KG1 (cell line): ENCODE measurements around the gene COPZ1.
"Not testable (repeated sequence)": the region's sequence is repeated elsewhere in the genome, so short reads cannot be mapped to it uniquely, and the experiment has no call there.

Experiments used
- DNase-seq: peaks from one replicate; lab custom pipeline; 2025; lab: John Stamatoyannopoulos, UW

COPZ1 gene, protein sequence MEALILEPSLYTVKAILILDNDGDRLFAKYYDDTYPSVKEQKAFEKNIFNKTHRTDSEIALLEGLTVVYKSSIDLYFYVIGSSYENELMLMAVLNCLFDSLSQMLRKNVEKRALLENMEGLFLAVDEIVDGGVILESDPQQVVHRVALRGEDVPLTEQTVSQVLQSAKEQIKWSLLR

DNA sequence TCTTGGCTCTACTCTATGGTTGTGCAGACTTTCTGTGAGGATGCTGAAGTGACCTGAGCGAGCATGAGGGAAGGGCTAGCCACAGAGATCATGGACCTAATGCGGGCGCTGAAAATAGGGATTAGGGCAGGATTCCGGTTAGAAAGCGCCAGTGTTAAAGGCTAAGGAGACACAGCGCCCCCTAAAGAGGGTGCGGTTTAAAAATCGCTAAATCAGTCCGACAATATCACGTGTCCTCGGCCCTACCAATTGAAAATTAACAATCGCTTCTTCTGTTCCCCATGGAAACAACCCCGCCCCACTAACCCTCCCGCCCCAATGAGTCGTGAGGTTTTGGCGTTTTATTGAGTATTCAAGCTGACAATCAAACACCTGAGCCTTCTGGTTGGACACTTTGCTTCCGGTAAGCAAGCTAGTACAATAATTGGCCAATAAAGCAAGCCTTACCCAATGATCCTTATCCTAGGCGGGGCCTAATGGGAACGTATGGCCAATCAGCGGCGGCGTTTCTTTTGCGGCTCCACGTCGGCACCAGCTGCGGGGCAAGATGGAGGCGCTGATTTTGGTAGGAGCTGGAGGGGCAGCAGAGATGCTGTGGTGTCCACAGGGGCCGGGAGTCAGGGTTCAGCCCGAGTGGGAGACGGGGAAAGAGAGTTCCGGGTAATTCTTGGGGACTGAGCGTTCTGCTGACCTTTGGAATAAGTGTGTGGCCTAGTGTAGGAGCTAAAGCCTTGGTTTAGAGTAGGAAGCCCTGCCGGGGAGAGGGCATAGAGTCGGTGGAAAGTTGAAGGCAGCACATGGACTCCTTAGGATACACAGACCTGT, at the start of gene COPZ1:
TSS of gene COPZ1 (plus strand) at position 515 of the 825 bp plus-strand sequence. CDS start at position 548, 33 bp downstream.
- DNase-seq: peak; percentile 81

- DNase-seq: no peak
Observed at GRCh38 chr12:54276368-54276767, 48.6 kb upstream of the COPZ1 start.

GRCh38 chr12:54277823-54278276, 47.1 kb upstream of the COPZ1 start:
- DNase-seq: no peak

- DNase-seq: no peak
Observed at GRCh38 chr12:54279227-54279631, 45.7 kb upstream of the COPZ1 start.

DNA sequence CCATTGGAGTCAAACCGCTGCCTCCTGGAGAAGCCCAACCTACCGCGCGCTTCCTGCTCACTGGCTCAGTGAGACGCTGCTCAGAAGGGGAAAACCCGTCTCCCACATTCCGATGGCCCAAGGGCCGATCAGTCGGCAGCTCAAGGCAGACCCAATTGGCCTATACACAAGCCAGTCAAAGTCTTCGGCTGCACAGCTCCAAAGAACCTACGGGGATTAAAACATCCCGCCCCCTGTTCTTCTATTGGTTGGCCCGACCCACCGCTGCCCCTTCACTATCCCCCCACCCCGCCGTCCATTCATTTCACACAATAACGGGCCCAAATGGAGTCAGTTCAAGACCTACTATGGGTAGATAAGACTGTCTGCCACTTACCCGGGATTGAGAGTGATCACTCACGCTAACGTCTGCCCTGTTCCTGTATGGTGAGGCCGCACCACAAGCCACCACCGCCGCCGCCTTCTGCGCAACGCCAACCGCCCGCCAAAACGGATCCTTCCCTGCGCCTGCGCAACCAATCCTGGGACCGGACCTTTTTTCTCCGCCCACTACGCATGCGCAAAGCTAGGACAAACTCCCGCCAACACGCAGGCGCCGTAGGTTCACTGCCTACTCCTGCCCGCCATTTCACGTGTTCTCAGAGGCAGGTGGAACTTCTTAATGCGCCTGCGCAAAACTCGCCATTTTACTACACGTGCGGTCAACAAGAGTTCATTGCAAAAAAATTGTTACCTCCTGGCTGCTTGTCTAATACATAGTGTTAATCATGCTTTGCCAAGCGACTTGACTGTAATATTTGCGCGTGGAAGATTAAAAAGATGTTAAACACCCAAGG, 45.1 kb upstream of the COPZ1 start, which contains the start of gene CBX5:
TSS of gene CBX5 (minus strand) at position 491 of the 836 bp plus-strand sequence. CDS start 22,472 bp downstream, outside the sequence.
- peak; percentile 96 for DNase-seq

- DNase-seq: peak; percentile 96
Observed at GRCh38 chr12:54280468-54281260, 44.3 kb upstream of the COPZ1 start, which contains the start of gene HNRNPA1. Gene HNRNPA1, plus strand, starts transcription at chr12:54280726. Its CDS starts 82 bp downstream, at chr12:54280808.

DNA sequence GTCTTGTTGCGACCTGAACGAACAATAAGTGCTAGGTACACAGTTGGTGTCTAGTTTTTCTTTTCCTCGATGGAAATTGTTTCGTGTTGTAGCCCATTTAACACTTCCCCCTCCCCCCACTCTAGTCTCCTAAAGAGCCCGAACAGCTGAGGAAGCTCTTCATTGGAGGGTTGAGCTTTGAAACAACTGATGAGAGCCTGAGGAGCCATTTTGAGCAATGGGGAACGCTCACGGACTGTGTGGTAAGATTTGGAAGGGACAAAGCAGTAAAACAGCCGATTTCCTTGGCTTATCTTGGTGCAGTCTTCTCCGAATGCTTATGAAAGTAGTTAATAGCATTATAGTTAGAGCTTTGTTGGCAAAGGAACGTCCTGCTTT, 43.7 kb upstream of the COPZ1 start:
- not testable (repeated sequence) for DNase-seq

GRCh38 chr12:54281694-54282093, 43.2 kb upstream of the COPZ1 start:
- not testable (repeated sequence) for DNase-seq

- DNase-seq: no peak
Observed at GRCh38 chr12:54282949-54283593, 41.9 kb upstream of the COPZ1 start.

GRCh38 chr12:54284070-54284780, 40.7 kb upstream of the COPZ1 start:
- not testable (repeated sequence) for DNase-seq

DNA sequence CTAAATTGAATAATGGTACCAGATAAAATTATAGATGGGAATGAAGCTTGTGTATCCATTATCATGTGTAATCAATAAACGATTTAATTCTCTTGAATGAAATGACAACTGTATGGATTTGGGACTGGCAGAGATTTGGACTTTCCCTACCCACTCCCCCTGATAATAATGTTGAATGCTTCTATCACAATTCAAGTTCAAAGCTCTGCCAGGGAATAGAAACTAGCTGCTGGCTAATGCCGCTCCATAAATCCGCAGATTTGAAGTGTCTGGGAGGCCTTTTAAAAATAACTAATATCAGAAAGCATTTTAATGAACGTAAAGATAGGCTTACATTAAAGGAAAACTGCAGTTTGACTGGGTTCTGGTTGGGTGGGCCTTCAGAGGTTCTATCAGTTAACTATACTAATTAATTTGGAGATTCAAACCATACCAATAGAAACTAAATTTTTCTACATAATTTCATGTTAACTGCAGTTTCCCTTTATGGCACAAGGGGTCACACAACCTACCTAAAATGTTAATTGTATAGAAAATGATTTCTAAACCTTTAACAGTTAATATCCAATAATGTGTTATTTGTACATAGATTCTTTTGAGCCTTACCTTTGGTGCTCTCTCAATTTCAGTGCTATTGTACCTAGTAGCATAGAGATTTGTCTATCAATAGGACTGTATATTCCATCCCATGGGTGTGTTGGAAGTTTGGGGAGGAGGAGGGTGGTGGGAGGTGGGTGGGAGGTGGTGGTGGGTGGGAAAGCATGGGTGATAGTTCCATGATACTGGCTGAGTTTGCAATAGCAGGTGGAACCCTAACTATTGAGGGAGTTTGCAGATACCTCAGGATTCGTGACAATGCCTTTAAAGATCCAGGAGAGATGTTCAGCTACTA, 39.5 kb upstream of the COPZ1 start:
- DNase-seq: no peak

- no peak for DNase-seq
Observed at GRCh38 chr12:54286042-54287030, 38.6 kb upstream of the COPZ1 start.

DNA sequence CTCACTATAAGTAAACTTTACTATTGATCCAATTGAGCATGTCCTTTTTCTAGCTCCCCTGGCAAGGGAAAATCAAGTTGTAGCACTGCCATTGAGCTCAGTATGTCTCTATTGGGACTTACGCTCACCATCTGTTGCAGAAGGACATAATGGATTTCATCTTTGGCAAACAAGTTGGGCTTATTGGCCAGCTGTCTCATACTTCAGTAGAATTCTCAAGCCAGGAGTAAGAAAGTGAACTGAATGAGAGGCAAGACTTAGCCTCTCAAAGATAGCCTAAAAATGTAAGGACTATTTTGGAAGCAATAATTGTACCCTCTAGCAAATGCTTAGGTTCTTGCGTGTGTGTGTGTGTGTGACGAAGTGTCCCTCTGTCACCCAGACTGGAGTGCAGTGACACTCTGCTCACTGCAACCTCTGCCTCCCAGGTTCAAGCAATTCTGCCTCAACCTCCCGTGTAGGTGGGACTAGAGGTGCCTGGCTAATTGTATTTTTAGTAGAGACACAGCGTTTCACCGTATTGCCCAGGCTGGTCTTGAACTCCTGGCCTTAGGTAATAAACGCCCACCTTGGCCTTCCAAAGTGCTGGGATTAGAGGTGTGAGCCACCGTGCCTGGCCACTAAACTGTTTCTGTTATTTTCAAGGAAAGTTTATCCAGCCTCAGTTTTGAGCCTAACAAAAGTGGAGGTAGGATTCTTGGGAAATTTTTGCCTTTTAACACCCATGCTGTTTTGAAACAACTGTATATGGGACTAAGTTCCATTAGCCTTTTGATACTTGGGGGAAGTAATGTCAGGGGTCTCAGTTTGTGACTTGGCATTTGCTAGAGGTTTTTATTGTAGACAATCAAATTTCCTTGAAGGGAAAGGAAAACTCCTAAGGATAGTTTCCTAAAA, 37.4 kb upstream of the COPZ1 start:
- DNase-seq: no peak

DNA sequence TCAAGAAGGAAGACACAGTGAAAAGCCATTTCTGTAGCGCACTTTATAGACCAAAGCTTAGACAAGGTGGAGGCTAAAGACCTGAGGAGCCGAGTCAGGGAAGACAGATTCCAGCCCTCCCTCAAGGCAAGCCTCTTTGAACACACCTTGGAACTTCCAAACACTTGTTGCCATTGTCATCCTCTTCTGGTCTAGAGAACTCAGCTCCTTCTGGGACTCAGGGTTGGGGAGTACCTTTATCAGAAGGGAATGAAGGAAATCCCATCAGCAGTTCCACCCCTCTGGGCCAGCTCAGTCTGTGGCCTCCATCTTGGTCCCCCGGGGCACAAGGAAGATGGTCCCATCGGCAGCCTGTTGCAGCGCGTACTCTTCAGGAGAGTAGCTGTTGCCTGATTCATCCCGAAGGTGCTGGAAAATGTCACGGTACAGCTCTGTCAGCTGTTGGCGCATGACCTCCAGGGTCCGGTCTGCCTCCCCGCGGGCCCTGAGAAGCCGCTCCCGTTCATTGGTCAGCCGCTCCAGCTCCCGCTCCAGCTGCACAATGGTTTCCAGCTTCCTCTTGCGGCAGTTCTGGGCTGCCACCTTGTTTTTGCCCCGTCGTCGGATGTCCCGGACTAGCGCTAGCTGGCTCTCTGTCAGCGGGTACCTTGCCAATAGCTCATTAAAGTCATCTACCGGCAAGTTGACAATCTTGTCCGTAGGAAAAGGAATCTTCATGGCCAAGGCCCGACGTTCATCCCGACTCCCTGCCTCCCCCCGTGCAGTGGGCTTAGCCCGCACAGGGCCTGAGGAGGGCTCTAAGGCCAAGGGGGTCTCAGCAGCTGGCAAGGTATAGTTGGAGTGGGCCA, 32.6 kb upstream of the COPZ1 start:
- DNase-seq: no peak

- no peak for DNase-seq
Observed at GRCh38 chr12:54292931-54293241, 32.0 kb upstream of the COPZ1 start.
